HepG2 (cell line): ENCODE measurements around the gene SUPT4H1. TPM values are rescaled to one million over a fixed set of nuclear protein-coding genes. Genes with fewer than 3 reads are reported as not detected.

ENCODE experiments used
- ADNP ChIP-seq: sonication (generic); formaldehyde crosslinking; IDR thresholded peaks from 2 replicates; pipeline ENCODE4 v1.4.0; 2020; ENCODE audit warnings: missing genetic modification reagents
- BRD4 ChIP-seq: sonication (generic); formaldehyde crosslinking; IDR thresholded peaks from 2 replicates; pipeline ENCODE4 v1.4.0; 2020; ENCODE audit warnings: missing genetic modification reagents
- CBX2 ChIP-seq, 2 experiments: fragments of 200-600 bp in 1 of 2; sonication (generic); formaldehyde crosslinking in 1 of 2; IDR thresholded peaks; 2 replicates each; pipeline versions ENCODE4 v1.7.0 to v1.8.1; 2018 to 2022; ENCODE audit warnings: low read depth in 2 of 2, low read length in 1 of 2, mild to moderate bottlenecking in 1 of 2, missing genetic modification reagents in 1 of 2
- ESRRA ChIP-seq: sonication (generic); formaldehyde crosslinking; IDR thresholded peaks from 2 replicates; pipeline ENCODE4 v1.5.1; 2020; ENCODE audit warnings: mild to moderate bottlenecking, low read depth, missing genetic modification reagents
- FLYWCH1 ChIP-seq: sonication (generic); formaldehyde crosslinking; IDR thresholded peaks from 2 replicates; pipeline ENCODE4 v1.8.1; 2023; ENCODE audit warnings: mild to moderate bottlenecking, missing genetic modification reagents
- HNRNPLL ChIP-seq: fragments of 200-400 bp; formaldehyde crosslinking; IDR thresholded peaks from 2 replicates; pipeline ENCODE4 v1.6.1; 2017; ENCODE audit warnings: mild to moderate bottlenecking, low read depth, low read length; ENCODE audit not compliant: poor library complexity, severe bottlenecking
- HOXD1 ChIP-seq: sonication (generic); formaldehyde crosslinking; IDR thresholded peaks from 2 replicates; pipeline ENCODE4 v1.5.0; 2020; ENCODE audit warnings: missing genetic modification reagents
- KDM5B ChIP-seq: sonication (generic); formaldehyde crosslinking; IDR thresholded peaks from 2 replicates; pipeline ENCODE4 v1.4.0; 2020; ENCODE audit warnings: missing genetic modification reagents, mild to moderate bottlenecking, borderline replicate concordance
- MAFG ChIP-seq: sonication (generic); formaldehyde crosslinking; IDR thresholded peaks from 2 replicates; pipeline ENCODE4 v1.5.1; 2020; ENCODE audit warnings: mild to moderate bottlenecking, missing genetic modification reagents
- NBN ChIP-seq: fragments of 450-650 bp; conservative IDR thresholded peaks from 2 replicates; pipeline ENCODE4 v1.6.1; 2017
- NFE2L1 ChIP-seq: sonication (generic); formaldehyde crosslinking; IDR thresholded peaks from 2 replicates; pipeline ENCODE4 v1.4.0; 2020; ENCODE audit warnings: missing genetic modification reagents, mild to moderate bottlenecking, borderline replicate concordance
- NKX3-1 ChIP-seq: sonication (generic); formaldehyde crosslinking; IDR thresholded peaks from 2 replicates; pipeline ENCODE4 v1.5.0; 2020; ENCODE audit warnings: missing genetic modification reagents
- PAX8 ChIP-seq: sonication (generic); formaldehyde crosslinking; IDR thresholded peaks from 2 replicates; pipeline ENCODE4 v1.8.0; 2022; ENCODE audit warnings: mild to moderate bottlenecking, missing genetic modification reagents, borderline replicate concordance
- SMYD3 ChIP-seq: sonication (generic); formaldehyde crosslinking; IDR thresholded peaks from 2 replicates; pipeline ENCODE4 v1.8.1; 2023; ENCODE audit warnings: mild to moderate bottlenecking, missing genetic modification reagents
- TSC22D2 ChIP-seq: sonication (generic); formaldehyde crosslinking; IDR thresholded peaks from 2 replicates; pipeline ENCODE4 v1.5.1; 2020; ENCODE audit warnings: missing genetic modification reagents, mild to moderate bottlenecking, borderline replicate concordance
- ZBTB21 ChIP-seq: sonication (generic); formaldehyde crosslinking; IDR thresholded peaks from 2 replicates; pipeline ENCODE4 v1.4.0; 2020; ENCODE audit warnings: missing genetic modification reagents
- ZFP82 ChIP-seq: sonication (generic); formaldehyde crosslinking; IDR thresholded peaks from 2 replicates; pipeline ENCODE4 v1.5.1; 2020; ENCODE audit warnings: mild to moderate bottlenecking, missing genetic modification reagents, borderline replicate concordance
- ZFP90 ChIP-seq: sonication (generic); formaldehyde crosslinking; IDR thresholded peaks from 2 replicates; pipeline ENCODE4 v1.8.0; 2022; ENCODE audit warnings: missing genetic modification reagents, mild to moderate bottlenecking, inconsistent platforms, borderline replicate concordance
- ZNF224 ChIP-seq: sonication (generic); formaldehyde crosslinking; IDR thresholded peaks from 2 replicates; pipeline ENCODE4 v1.5.0; 2020; ENCODE audit warnings: mild to moderate bottlenecking, missing genetic modification reagents
- ZNF329 ChIP-seq: sonication (generic); formaldehyde crosslinking; IDR thresholded peaks from 2 replicates; pipeline ENCODE4 v1.9.0; 2021; ENCODE audit warnings: low read depth, mild to moderate bottlenecking, missing genetic modification reagents
- ZNF335 ChIP-seq: sonication (generic); formaldehyde crosslinking; IDR thresholded peaks from 2 replicates; pipeline ENCODE4 v1.4.0; 2020; ENCODE audit warnings: missing genetic modification reagents
- ZNF460 ChIP-seq: sonication (generic); formaldehyde crosslinking; IDR thresholded peaks from 2 replicates; pipeline ENCODE4 v1.5.1; 2020; ENCODE audit warnings: missing genetic modification reagents, mild to moderate bottlenecking, borderline replicate concordance
- polyA plus RNA-seq, 8 experiments: library from polyadenylated mRNA; depleted of rRNA in 3 of 8; stranded (reverse) in 7 of 8; unstranded in 1 of 8; fragments of >200 nt; fragmentation: Illumina TruSeq in 4 of 8; extraction: Trizol in 4 of 8; gene quantifications; 2 replicates each; pipeline versions ENCODE4 v1.2.1 to v1.2.3, GENCODE V29; 2011 to 2016; ENCODE audit warnings: low read depth in 4 of 8, missing spikeins in 1 of 8, mixed read lengths in 1 of 8; ENCODE audit not compliant: insufficient read depth in 1 of 8
- total RNA-seq, 5 experiments: library from RNA; depleted of rRNA; stranded (reverse); fragments of >200 nt; fragmentation: Illumina TruSeq; extraction: Trizol; gene quantifications; 2 replicates each; pipeline ENCODE4 v1.2.3, GENCODE V29; 2016; ENCODE audit warnings: low read depth in 1 of 5
- TF ChIP-seq, protein P1 (sequence below): sonication (generic); formaldehyde crosslinking; conservative IDR thresholded peaks from 2 replicates; pipeline ENCODE4 v1.4.0; 2020; ENCODE audit warnings: missing genetic modification reagents
- TF ChIP-seq, protein P2 (sequence below): sonication (generic); formaldehyde crosslinking; IDR thresholded peaks from 2 replicates; pipeline ENCODE4 v1.8.0; 2023; ENCODE audit warnings: mild to moderate bottlenecking, missing genetic modification reagents
- TF ChIP-seq, protein P3 (sequence below): sonication (generic); formaldehyde crosslinking; IDR thresholded peaks from 2 replicates; pipeline ENCODE4 v1.4.0; 2020; ENCODE audit warnings: missing genetic modification reagents, borderline replicate concordance

SUPT4H1 gene
- total and polyA plus RNA-seq, 2 of the 13 experiments (the other 11 are each of a cell fraction or from before 2014, with no cell fraction given) = 155 to 244 TPM

DNA sequence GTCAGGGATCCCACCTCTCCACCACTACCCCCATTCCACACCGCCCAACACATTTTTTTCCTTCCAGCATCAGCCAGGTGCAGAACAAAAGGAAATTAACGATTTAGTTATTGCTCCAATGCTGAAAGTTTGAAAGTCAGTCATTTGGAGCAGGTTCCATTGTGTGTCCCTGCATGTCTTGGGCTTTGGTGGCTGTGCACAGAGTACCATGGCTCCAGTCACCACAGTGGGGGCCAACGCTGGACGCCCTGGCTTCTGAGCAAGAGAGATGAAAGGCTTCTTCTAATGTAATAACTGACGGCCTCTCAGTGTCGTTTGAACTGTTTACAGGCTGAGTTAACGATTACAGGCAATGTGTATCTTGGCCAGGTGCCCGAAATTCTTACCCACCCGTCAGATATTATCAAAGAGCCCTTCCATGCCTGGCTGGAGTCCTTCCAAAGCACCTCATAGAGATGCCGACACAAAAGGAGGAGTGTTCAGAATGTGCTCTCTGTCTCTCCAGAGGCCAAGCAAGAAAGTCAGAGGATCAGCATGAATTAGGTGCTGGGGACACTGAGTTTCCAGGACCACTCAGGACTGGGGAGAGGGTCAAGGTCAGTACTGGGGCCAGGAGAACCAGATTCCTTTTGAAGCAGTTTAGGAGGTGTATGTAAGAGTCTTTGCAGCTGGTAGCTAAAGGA, 39.4 kb upstream of the SUPT4H1 start (continued):
- TF ChIP-seq ZFP90 (CRISPR knock-in tag) (peak; percentile 98), NBN (no peak), ZNF224 (CRISPR knock-in tag) (no peak), ADNP (CRISPR knock-in tag) (no peak), MAFG (no peak), KDM5B (CRISPR knock-in tag) (peak; percentile 82; the same call in 1 of the 2 replicates), CBX2 (IDR thresholded peaks at IDR 0.05; ENCODE audit: low read depth, low read length) (no peak), CBX2 (CRISPR knock-in tag; IDR thresholded peaks at IDR 0.05; ENCODE audit: low read depth) (no peak), HOXD1 (peak; percentile 97), HNRNPLL (no peak), ZNF329 (no peak; the same call in 1 of the 2 replicates), ZNF460 (CRISPR knock-in tag) (peak; percentile 57; the same call in 1 of the 2 replicates), FLYWCH1 (CRISPR knock-in tag) (no peak), ESRRA (peak; percentile 96), NFE2L1 (CRISPR knock-in tag) (no peak), BRD4 (CRISPR knock-in tag) (peak; percentile 96), ZNF335 (CRISPR knock-in tag) (peak; percentile 90), SMYD3 (CRISPR knock-in tag) (no peak), NKX3-1 (CRISPR knock-in tag) (peak; percentile 97), PAX8 (CRISPR knock-in tag) (0 out of 2 replicates have a peak, but pooled peaks have one; percentile 73), ZFP82 (CRISPR knock-in tag) (no peak), ZBTB21 (peak; percentile 55; the same call in 1 of the 2 replicates), TSC22D2 (CRISPR knock-in tag) (peak; percentile 98)
- TF ChIP-seq, protein P1, sequence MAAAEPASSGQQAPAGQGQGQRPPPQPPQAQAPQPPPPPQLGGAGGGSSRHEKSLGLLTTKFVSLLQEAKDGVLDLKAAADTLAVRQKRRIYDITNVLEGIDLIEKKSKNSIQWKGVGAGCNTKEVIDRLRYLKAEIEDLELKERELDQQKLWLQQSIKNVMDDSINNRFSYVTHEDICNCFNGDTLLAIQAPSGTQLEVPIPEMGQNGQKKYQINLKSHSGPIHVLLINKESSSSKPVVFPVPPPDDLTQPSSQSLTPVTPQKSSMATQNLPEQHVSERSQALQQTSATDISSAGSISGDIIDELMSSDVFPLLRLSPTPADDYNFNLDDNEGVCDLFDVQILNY (CRISPR knock-in tag) = no peak
- TF ChIP-seq, protein P2, sequence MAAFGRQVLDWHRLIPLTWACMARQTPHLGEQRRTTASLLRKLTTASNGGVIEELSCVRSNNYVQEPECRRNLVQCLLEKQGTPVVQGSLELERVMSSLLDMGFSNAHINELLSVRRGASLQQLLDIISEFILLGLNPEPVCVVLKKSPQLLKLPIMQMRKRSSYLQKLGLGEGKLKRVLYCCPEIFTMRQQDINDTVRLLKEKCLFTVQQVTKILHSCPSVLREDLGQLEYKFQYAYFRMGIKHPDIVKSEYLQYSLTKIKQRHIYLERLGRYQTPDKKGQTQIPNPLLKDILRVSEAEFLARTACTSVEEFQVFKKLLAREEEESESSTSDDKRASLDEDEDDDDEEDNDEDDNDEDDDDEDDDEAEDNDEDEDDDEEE (CRISPR knock-in tag) = peak; percentile 76; the same call in 1 of the 2 replicates
- TF ChIP-seq, protein P3, sequence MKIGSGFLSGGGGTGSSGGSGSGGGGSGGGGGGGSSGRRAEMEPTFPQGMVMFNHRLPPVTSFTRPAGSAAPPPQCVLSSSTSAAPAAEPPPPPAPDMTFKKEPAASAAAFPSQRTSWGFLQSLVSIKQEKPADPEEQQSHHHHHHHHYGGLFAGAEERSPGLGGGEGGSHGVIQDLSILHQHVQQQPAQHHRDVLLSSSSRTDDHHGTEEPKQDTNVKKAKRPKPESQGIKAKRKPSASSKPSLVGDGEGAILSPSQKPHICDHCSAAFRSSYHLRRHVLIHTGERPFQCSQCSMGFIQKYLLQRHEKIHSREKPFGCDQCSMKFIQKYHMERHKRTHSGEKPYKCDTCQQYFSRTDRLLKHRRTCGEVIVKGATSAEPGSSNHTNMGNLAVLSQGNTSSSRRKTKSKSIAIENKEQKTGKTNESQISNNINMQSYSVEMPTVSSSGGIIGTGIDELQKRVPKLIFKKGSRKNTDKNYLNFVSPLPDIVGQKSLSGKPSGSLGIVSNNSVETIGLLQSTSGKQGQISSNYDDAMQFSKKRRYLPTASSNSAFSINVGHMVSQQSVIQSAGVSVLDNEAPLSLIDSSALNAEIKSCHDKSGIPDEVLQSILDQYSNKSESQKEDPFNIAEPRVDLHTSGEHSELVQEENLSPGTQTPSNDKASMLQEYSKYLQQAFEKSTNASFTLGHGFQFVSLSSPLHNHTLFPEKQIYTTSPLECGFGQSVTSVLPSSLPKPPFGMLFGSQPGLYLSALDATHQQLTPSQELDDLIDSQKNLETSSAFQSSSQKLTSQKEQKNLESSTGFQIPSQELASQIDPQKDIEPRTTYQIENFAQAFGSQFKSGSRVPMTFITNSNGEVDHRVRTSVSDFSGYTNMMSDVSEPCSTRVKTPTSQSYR (CRISPR knock-in tag) = peak; percentile 87
